Stimulated activated CD8-positive, alpha-beta memory T cell treated with anti-CD3 and anti-CD28 coated beads, Interleukin-15, amount 100 ng/mL, for 24 hours (primary cell): ENCODE data around the gene ZNF25.
"Not testable (repeated sequence)": the region's sequence is repeated elsewhere in the genome, so short reads cannot be mapped to it uniquely, and the experiment has no call there.

Source experiments
- DNase-seq: peaks from one replicate; pipeline ENCODE4 v3.0.0-alpha.2; 2020; ENCODE audit warnings: low read depth

Gene ZNF25

DNA sequence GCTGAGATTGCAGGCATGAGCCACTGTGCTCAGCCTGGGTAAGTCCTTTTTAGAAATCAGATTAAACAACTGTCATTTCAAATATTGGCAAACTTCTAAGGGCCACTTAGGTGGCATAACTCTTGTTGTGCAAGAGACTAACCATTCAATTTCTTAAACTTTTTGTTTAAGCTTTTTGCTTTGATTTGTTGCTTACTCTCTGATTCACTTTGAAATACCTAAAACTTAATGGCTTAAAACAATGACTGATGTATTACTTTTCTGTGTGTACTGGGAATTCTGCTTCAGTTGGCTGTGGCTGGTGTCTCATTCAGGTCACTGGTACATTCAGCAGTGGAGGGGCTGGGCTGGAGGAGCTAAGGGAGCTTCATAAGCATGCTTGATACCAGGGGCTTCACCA lies 28.9 kb downstream of the ZNF25 start:
- DNase-seq: no peak

DNA sequence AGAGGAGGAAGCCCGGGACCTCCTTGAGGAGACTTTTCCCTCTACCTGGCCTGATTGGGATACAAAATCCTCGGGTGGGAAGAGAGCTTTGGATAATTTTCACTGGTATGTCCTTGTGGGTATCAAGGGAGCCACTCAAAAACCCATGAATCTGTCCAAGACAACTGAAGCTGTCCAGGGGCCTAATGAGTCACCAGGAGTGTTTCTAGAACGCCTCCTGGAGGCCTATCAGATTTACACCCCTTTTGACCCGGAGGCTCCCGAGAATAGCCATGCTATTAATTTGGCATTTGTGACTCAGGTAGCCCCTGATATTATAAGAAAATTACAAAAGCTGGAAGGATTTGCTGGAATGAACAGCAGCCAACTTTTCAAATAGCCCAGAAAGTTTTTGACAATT lies 38.6 kb downstream of the ZNF25 start:
- DNase-seq: no peak

DNA sequence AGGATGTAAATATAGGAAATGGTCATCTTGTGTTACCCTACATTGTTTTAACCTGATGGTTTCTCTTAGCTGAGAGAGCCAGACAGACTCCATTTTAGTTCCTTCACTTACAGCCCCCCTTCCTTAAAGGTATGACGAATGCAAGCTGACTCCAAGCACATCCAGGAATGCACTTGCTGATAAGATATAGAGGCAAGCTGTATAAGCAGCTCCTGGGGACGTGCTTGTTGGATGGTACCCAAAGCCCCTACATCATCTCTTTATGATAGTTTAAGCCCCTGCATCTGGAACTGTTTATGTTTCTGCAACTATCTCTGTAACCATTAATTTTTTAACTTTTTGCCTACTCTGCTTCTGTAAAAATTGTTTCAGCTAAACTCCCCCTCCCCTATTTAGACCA lies 41.7 kb downstream of the ZNF25 start:
- DNase-seq: no peak

DNA sequence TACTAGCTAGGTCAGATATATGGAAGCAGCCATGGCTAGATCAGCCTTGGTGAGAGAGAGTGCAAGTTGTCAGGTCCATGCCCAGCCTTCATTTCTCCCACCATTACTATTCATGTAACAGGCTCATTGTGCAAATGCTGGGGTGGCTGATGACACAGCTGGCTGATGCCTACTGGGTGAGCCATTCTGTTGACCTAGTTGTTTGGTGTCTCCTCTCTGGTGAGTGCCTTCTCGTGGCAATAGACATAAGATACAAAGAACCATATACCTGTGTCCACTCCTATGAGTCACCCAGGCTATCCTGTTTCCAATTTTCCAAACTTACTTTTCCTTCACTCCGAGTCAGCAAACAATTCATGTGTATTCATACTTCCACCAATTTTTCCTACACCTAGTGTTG lies 46.0 kb downstream of the ZNF25 start:
- DNase-seq: no peak

DNA sequence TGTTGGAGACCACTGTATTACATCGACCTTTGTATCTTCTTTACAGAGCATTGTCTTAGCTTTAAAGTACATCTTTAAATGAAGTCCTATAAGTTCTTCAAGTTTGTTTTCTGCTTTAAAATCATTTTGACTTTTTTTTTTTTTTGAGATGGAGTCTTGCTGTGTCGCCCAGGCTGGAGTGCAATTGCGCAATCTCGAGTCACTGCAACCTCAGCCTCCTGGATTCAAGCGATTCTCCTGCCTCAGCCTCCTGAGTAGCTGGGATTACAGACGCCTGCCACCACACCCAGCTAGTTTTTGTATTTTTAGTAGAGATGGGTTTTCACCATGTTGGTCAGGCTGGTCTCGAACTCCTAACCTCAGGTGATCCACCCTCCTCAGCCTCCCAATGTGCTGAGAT lies 68.3 kb downstream of the ZNF25 start:
- not testable (repeated sequence) for DNase-seq

DNA sequence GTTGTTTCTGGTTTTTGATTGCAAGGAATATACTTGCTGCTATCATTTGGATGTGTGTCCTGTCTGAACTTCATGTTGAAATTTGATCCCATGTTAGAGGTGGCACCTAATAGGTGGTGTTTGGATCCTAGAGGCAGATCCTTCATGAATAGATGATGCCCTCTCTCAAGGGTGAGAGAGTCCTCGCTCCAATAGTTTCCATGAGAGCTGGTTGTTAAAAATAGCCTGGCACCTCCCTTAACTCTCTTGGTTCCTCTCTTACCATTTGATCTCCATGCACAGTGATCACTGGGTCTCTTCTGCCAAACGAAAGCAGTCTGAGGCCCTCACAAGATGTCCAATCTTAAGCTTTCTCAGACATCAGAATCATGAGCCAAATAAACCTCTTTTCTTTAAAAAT lies 70.1 kb downstream of the ZNF25 start:
- DNase-seq: no peak
